ENCODE data around the gene MAP6. TPM values are rescaled to one million over a fixed set of nuclear protein-coding genes. Genes with fewer than 3 reads are reported as not detected.
"Not testable (repeated sequence)": the region's sequence is repeated elsewhere in the genome, so short reads cannot be mapped to it uniquely, and the experiment has no call there.

Gene MAP6
- total and polyA plus RNA-seq, 8 donors, result 0.58 to 27.2 (median 3.6) TPM

GRCh38 chr11:75588051-75588481, 80.8 kb downstream of the MAP6 start:
- DNase-seq, result no peak
- TF ChIP-seq POLR2AphosphoS5 (IDR thresholded peaks at IDR 0.05), result no peak
- no peak for TF ChIP-seq EP300 (IDR thresholded peaks at IDR 0.05)
- TF ChIP-seq POLR2A (IDR thresholded peaks at IDR 0.05), result no peak
- TF ChIP-seq, protein P1, sequence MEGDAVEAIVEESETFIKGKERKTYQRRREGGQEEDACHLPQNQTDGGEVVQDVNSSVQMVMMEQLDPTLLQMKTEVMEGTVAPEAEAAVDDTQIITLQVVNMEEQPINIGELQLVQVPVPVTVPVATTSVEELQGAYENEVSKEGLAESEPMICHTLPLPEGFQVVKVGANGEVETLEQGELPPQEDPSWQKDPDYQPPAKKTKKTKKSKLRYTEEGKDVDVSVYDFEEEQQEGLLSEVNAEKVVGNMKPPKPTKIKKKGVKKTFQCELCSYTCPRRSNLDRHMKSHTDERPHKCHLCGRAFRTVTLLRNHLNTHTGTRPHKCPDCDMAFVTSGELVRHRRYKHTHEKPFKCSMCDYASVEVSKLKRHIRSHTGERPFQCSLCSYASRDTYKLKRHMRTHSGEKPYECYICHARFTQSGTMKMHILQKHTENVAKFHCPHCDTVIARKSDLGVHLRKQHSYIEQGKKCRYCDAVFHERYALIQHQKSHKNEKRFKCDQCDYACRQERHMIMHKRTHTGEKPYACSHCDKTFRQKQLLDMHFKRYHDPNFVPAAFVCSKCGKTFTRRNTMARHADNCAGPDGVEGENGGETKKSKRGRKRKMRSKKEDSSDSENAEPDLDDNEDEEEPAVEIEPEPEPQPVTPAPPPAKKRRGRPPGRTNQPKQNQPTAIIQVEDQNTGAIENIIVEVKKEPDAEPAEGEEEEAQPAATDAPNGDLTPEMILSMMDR (IDR thresholded peaks at IDR 0.05), result no peak
- peaks cover 0 to 8% (median 0%) of the 10 kb centered on the region in 3 donors for H3K27me3 ChIP-seq
- H3K4me1 ChIP-seq, result peaks cover 8 to 18% (median 15%) of the 10 kb centered on the region in 4 donors
- no peak overlapping the region for H3K27ac ChIP-seq
- intact Hi-C loops (cut with DNase I; ENCODE audit: low total_unique reads), result no loop called here
- H3K36me3 ChIP-seq, result no peaks in the 10 kb centered on the region
- WGBS, 5 donors, result 72 to 87% (median 83%) methylated on average over 6 of the region's 6 CpGs
- H3K9me3 ChIP-seq, result no peaks in the 10 kb centered on the region
- H3K4me3 ChIP-seq, result no peak overlapping the region

- peaks cover 14 to 26% (median 22%) of the 10 kb centered on the region in 4 donors for H3K4me1 ChIP-seq
- 80 to 96% (median 85%) methylated on average over 3 of the region's 3 CpGs for WGBS, 5 donors
- H3K9me3 ChIP-seq, result no peaks in the 10 kb centered on the region
- intact Hi-C loops (cut with DNase I; ENCODE audit: low total_unique reads), result no loop called here
- no peak for TF ChIP-seq POLR2A (IDR thresholded peaks at IDR 0.05)
- TF ChIP-seq, protein P1 (IDR thresholded peaks at IDR 0.05), result no peak
- TF ChIP-seq EP300 (IDR thresholded peaks at IDR 0.05), result no peak
- TF ChIP-seq POLR2AphosphoS5 (IDR thresholded peaks at IDR 0.05), result no peak
- no peak for DNase-seq
- H3K27me3 ChIP-seq, result peaks cover 0 to 12% (median 0%) of the 10 kb centered on the region in 3 donors
- no peak overlapping the region for H3K27ac ChIP-seq
- no peaks in the 10 kb centered on the region for H3K36me3 ChIP-seq
- H3K4me3 ChIP-seq, result no peak overlapping the region
Observed at GRCh38 chr11:75586395-75586794, 82.4 kb downstream of the MAP6 start.

GRCh38 chr11:75585293-75585670, 83.6 kb downstream of the MAP6 start:
- Histone ChIP-seq H3K4me3 (no peak overlapping the region), H3K9me3 (no peaks in the 10 kb centered on the region), H3K27me3 (peaks cover 0 to 12% (median 0%) of the 10 kb centered on the region in 3 donors), H3K27ac (peak overlapping the region in 2 of 5 donors; percentile 96 to 97), H3K4me1 (peaks cover 14 to 26% (median 22%) of the 10 kb centered on the region in 4 donors), H3K36me3 (no peaks in the 10 kb centered on the region)
- 79 to 93% (median 87%) methylated on average over 3 to 8 of the region's 8 CpGs for WGBS, 5 donors
- TF ChIP-seq, protein P1 (IDR thresholded peaks at IDR 0.05), result no peak
- TF ChIP-seq POLR2AphosphoS5 (IDR thresholded peaks at IDR 0.05) (no peak), POLR2A (IDR thresholded peaks at IDR 0.05) (no peak), EP300 (IDR thresholded peaks at IDR 0.05) (no peak)
- DNase-seq, result no peak
- intact Hi-C loops (cut with DNase I; ENCODE audit: low total_unique reads), result no loop called here

DNA sequence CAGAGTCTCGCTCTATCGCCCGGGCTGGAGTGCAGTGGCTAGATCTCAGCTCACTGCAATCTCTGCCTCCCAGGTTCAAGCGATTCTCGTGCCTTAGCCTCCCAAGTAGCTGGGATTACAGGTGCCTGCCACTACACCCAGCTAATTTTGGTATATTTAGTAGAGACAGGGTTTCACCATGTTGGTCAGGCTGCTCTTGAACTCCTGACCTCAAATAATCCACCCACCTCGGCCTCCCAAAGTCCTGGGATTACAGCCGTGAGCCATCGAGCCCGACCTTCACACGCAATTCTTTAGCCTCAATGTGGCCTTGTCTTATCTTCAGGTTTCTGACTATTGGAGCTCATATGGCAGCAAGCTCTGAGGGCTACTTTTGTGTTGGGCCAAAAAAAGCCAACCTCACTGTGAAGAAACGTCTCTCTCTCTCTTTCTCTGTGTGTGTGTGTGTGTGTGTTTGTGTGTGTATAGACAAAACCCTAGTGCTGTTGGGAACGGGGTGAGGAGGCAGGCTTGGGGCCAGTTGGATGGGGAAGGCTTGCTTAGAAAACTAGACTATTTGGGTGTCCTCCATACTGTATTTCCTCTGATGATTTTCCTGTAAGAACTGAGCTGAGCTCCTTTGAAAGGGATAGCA, 84.1 kb downstream of the MAP6 start:
- Histone ChIP-seq H3K27ac (peak overlapping the region; percentile 87 to 97 (median 93)), H3K27me3 (peaks cover 0 to 12% (median 0%) of the 10 kb centered on the region in 3 donors), H3K4me1 (peaks cover 14 to 26% (median 22%) of the 10 kb centered on the region in 4 donors)
- DNase-seq; H3K4me3 ChIP-seq; intact Hi-C loops (cut with DNase I; ENCODE audit: low total_unique reads); H3K9me3 ChIP-seq; H3K36me3 ChIP-seq: not testable (repeated sequence)
- WGBS, 5 donors, result 79 to 86% (median 84%) methylated on average over 12 of the region's 12 CpGs
